CD4-positive, alpha-beta memory T cell (primary cell): Measurements from ENCODE around the gene CACNA2D4. TPM values are rescaled to one million over a fixed set of nuclear protein-coding genes. Genes with fewer than 3 reads are reported as not detected.

Source experiments
- CTCF ChIA-PET: fragments of 350-600 bp; sonication (Branson Sonifier 250); formaldehyde crosslinking; loops from one replicate; lab custom pipeline; 2021; ENCODE audit warnings: inconsistent platforms; ENCODE audit not compliant: partially characterized antibody; lab: Charles Lee
- POLR2A ChIA-PET: fragments of 350-600 bp; sonication (Branson Sonifier 250); formaldehyde crosslinking; loops from one replicate; lab custom pipeline; 2021; ENCODE audit not compliant: partially characterized antibody; lab: Charles Lee
- DNase-seq, 5 donors: peaks; one replicate each; pipeline versions ENCODE4 v3.0.0 to v3.0.0-alpha.2; 2020 to 2022; ENCODE audit warnings: mixed read lengths in 1 of 5
- H3K27ac ChIP-seq: one replicate; pipeline ENCODE4 v1.7.0; 2013; ENCODE audit warnings: low read depth, low read length
- H3K27me3 ChIP-seq: 2 replicates; pipeline ENCODE4 v1.7.0; 2013; ENCODE audit warnings: mild to moderate bottlenecking, low read length, moderate library complexity; ENCODE audit not compliant: insufficient read depth
- H3K36me3 ChIP-seq: 2 replicates; pipeline ENCODE4 v1.7.0; 2013; ENCODE audit warnings: mild to moderate bottlenecking, low read length, moderate library complexity; ENCODE audit not compliant: insufficient read depth
- H3K4me1 ChIP-seq: 2 replicates; pipeline ENCODE4 v1.7.0; 2013; ENCODE audit warnings: mild to moderate bottlenecking, low read length, moderate library complexity; ENCODE audit not compliant: insufficient read depth
- H3K4me3 ChIP-seq, 2 donors: one replicate each; pipeline ENCODE4 v1.7.0; 2013; ENCODE audit warnings: low read length in 2 of 2, mild to moderate bottlenecking in 1 of 2
- H3K9me3 ChIP-seq, 2 donors: one replicate each; pipeline ENCODE4 v1.7.0; 2013; ENCODE audit warnings: low read length in 2 of 2, control low read depth in 1 of 2; ENCODE audit not compliant: control insufficient read depth in 1 of 2
- H3K27ac Mint-ChIP-seq, 7 donors: one replicate each; pipeline ENCODE4 v1.8.0; 2020 to 2021; ENCODE audit warnings: mixed read lengths in 7 of 7, mild to moderate bottlenecking in 6 of 7, inconsistent platforms in 3 of 7, moderate library complexity in 3 of 7
- H3K27me3 Mint-ChIP-seq, 2 donors: one replicate each; pipeline ENCODE4 v1.8.0; 2020 to 2021; ENCODE audit warnings: mixed read lengths in 2 of 2
- H3K36me3 Mint-ChIP-seq, 2 donors: one replicate each; pipeline ENCODE4 v1.8.0; 2020 to 2021; ENCODE audit warnings: mixed read lengths in 2 of 2, inconsistent platforms in 1 of 2, mild to moderate bottlenecking in 1 of 2
- H3K4me1 Mint-ChIP-seq, 4 donors: one replicate each; pipeline ENCODE4 v1.8.0; 2020 to 2021; ENCODE audit warnings: mixed read lengths in 4 of 4, mild to moderate bottlenecking in 1 of 4
- H3K4me3 Mint-ChIP-seq, 8 donors: one replicate each; pipeline ENCODE4 v1.8.0; 2020 to 2021; ENCODE audit warnings: mixed read lengths in 8 of 8, mild to moderate bottlenecking in 7 of 8, moderate library complexity in 6 of 8, inconsistent platforms in 3 of 8
- H3K9me3 Mint-ChIP-seq, 8 donors: one replicate each; pipeline ENCODE4 v1.8.0; 2020 to 2021; ENCODE audit warnings: mixed read lengths in 8 of 8, mild to moderate bottlenecking in 5 of 8, inconsistent platforms in 3 of 8, moderate library complexity in 1 of 8
- intact Hi-C: fragments of 100-400 bp; cut with micrococcal nuclease; formaldehyde crosslinking; loops from one replicate; pipeline ENCODE4 v1.15.1; 2023
- polyA plus RNA-seq, 2 donors: library from polyadenylated mRNA; unstranded; fragments of 300-500 nt; fragmentation: Illumina TruSeq; gene quantifications; one replicate each; pipeline ENCODE4 v1.2.3, GENCODE V29; 2021
- total RNA-seq, 2 experiments: library from RNA; stranded (reverse); gene quantifications; one replicate each; pipeline ENCODE4 v1.2.3, GENCODE V29; 2021

The CACNA2D4 gene
- total and polyA plus RNA-seq, 4 experiments from 2014 or later = 12.4 to 19.2 (median 14.6) TPM

DNA sequence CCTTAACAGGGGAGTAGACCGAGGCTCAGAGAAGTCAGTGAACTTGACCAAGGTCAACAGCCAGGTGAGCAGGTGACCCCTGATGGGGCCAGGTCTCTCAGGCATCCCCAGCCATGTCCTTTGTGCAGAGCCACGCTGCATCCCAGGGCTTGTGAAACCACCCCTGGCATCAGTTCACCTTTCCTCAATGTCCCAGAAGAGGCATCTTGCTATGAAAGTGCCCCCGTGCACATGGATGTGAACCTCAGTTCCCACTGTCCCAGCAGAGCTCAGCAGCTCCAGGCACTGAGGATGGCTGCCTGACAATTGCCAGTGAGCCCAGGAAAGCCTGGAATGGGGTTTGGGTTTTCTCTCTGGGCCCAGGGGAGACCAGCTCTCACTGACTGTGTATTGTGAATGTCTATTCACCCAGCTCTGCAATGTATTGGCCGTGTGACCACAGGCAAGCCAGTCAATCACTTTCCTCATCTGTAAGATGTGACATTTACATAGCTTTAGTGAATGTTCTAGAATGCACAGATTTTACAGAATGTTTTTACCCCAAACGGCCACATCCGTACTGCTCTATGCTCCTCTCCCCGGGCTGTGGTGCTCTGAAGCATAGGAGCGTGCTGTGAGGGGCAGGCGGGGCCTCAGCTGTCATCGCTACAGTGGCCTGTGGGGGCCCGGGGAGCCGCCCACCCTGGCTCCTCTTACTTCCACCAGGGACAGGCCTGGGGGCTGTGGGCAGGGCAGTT, 4.9 kb downstream of the CACNA2D4 start:
- Histone ChIP-seq H3K27ac (no peak overlapping the region), H3K36me3 (no peaks in the 10 kb centered on the region), H3K4me3 (no peak overlapping the region), H3K4me1 (peaks cover 24% of the 10 kb centered on the region), H3K9me3 (no peaks in the 10 kb centered on the region), H3K27me3 (no peaks in the 10 kb centered on the region)
- H3K36me3 Mint-ChIP-seq = no peaks in the 10 kb centered on the region
- intact Hi-C loops = no loop called here
- H3K27me3 Mint-ChIP-seq = peaks cover 2 to 4% of the 10 kb centered on the region in 2 donors
- peak overlapping the region in 2 of 7 donors; percentile 1 to 26 for H3K27ac Mint-ChIP-seq
- peaks cover 0 to 3% (median 0%) of the 10 kb centered on the region in 8 donors for H3K9me3 Mint-ChIP-seq
- ChIA-PET CTCF (interaction anchor here (7.6 kb wide), 1 partner anchor 27 kb away, joined by 46 read pairs; no protein-coding TSS in a partner anchor), POLR2A (no interaction called here)
- peaks cover 16 to 22% (median 19%) of the 10 kb centered on the region in 4 donors for H3K4me1 Mint-ChIP-seq
- DNase-seq = no peak
- no peak overlapping the region for H3K4me3 Mint-ChIP-seq

GRCh38 chr12:1912580-1913376, 5.7 kb downstream of the CACNA2D4 start:
- ChIA-PET CTCF (interaction anchor here (7.6 kb wide), 1 partner anchor 28 kb away, joined by 46 read pairs; no protein-coding TSS in a partner anchor), POLR2A (no interaction called here)
- intact Hi-C loops = no loop called here
- no peak overlapping the region for H3K27ac ChIP-seq
- peaks cover 24% of the 10 kb centered on the region for H3K4me1 ChIP-seq
- DNase-seq = no peak
- H3K9me3 Mint-ChIP-seq = peaks cover 0 to 3% (median 0%) of the 10 kb centered on the region in 8 donors
- peaks cover 18 to 26% (median 22%) of the 10 kb centered on the region in 4 donors for H3K4me1 Mint-ChIP-seq
- H3K27me3 ChIP-seq = no peaks in the 10 kb centered on the region
- no peaks in the 10 kb centered on the region for H3K9me3 ChIP-seq
- H3K4me3 Mint-ChIP-seq = no peak overlapping the region
- H3K36me3 Mint-ChIP-seq = no peaks in the 10 kb centered on the region
- peaks cover 2 to 6% of the 10 kb centered on the region in 2 donors for H3K27me3 Mint-ChIP-seq
- peak overlapping the region in 1 of 7 donors; percentile 26 for H3K27ac Mint-ChIP-seq
- H3K36me3 ChIP-seq = no peaks in the 10 kb centered on the region
- no peak overlapping the region for H3K4me3 ChIP-seq

GRCh38 chr12:1911598-1912575, 6.6 kb downstream of the CACNA2D4 start:
- ChIA-PET POLR2A (no interaction called here), CTCF (no interaction called here)
- H3K9me3 Mint-ChIP-seq = peaks cover 0 to 11% (median 2%) of the 10 kb centered on the region in 8 donors
- no peak for DNase-seq
- Histone ChIP-seq H3K36me3 (no peaks in the 10 kb centered on the region), H3K27ac (no peak overlapping the region), H3K27me3 (no peaks in the 10 kb centered on the region), H3K4me1 (peaks cover 18% of the 10 kb centered on the region), H3K9me3 (no peaks in the 10 kb centered on the region), H3K4me3 (no peak overlapping the region)
- peaks cover 2 to 7% of the 10 kb centered on the region in 2 donors for H3K27me3 Mint-ChIP-seq
- H3K36me3 Mint-ChIP-seq = no peaks in the 10 kb centered on the region
- intact Hi-C loops = no loop called here
- H3K4me1 Mint-ChIP-seq = peaks cover 19 to 31% (median 23%) of the 10 kb centered on the region in 4 donors
- H3K27ac Mint-ChIP-seq = peak overlapping the region in 1 of 7 donors; percentile 37
- no peak overlapping the region for H3K4me3 Mint-ChIP-seq

GRCh38 chr12:1910468-1910867, 8.0 kb downstream of the CACNA2D4 start:
- Mint-ChIP-seq H3K4me1 (peaks cover 8 to 20% (median 11%) of the 10 kb centered on the region in 4 donors), H3K4me3 (no peak overlapping the region), H3K27ac (no peak overlapping the region), H3K27me3 (peaks cover 2 to 5% of the 10 kb centered on the region in 2 donors), H3K36me3 (peaks cover 0 to 8% of the 10 kb centered on the region in 2 donors), H3K9me3 (peaks cover 0 to 25% (median 15%) of the 10 kb centered on the region in 8 donors)
- H3K4me3 ChIP-seq = no peak overlapping the region
- DNase-seq = no peak
- no peaks in the 10 kb centered on the region for H3K36me3 ChIP-seq
- intact Hi-C loops = no loop called here
- no peaks in the 10 kb centered on the region for H3K9me3 ChIP-seq
- ChIA-PET POLR2A (no interaction called here), CTCF (no interaction called here)
- peaks cover 6% of the 10 kb centered on the region for H3K4me1 ChIP-seq
- no peaks in the 10 kb centered on the region for H3K27me3 ChIP-seq
- H3K27ac ChIP-seq = no peak overlapping the region

GRCh38 chr12:1908758-1909157, 9.7 kb downstream of the CACNA2D4 start:
- Histone ChIP-seq H3K27me3 (no peaks in the 10 kb centered on the region), H3K4me1 (no peaks in the 10 kb centered on the region), H3K36me3 (no peaks in the 10 kb centered on the region), H3K4me3 (no peak overlapping the region), H3K9me3 (no peaks in the 10 kb centered on the region), H3K27ac (no peak overlapping the region)
- Mint-ChIP-seq H3K4me3 (peak overlapping the region in 3 of 8 donors; percentile 49 to 65 (median 55)), H3K27ac (no peak overlapping the region), H3K36me3 (peaks cover 0 to 8% of the 10 kb centered on the region in 2 donors), H3K4me1 (peaks cover 4 to 13% (median 5%) of the 10 kb centered on the region in 4 donors), H3K9me3 (peaks cover 0 to 38% (median 27%) of the 10 kb centered on the region in 8 donors), H3K27me3 (peaks cover 2 to 5% of the 10 kb centered on the region in 2 donors)
- DNase-seq = no peak
- CTCF ChIA-PET = no interaction called here
- intact Hi-C loops = no loop called here
- POLR2A ChIA-PET = no interaction called here

- Mint-ChIP-seq H3K9me3 (peaks cover 3 to 46% (median 35%) of the 10 kb centered on the region in 8 donors), H3K4me3 (peak overlapping the region; percentile 36 to 86 (median 70)), H3K4me1 (peaks cover 4 to 13% (median 5%) of the 10 kb centered on the region in 4 donors), H3K36me3 (peaks cover 0 to 8% of the 10 kb centered on the region in 2 donors), H3K27ac (no peak overlapping the region), H3K27me3 (peaks cover 4 to 9% of the 10 kb centered on the region in 2 donors)
- intact Hi-C loops = no loop called here
- Histone ChIP-seq H3K27ac (no peak overlapping the region), H3K9me3 (no peaks in the 10 kb centered on the region), H3K4me1 (no peaks in the 10 kb centered on the region), H3K36me3 (no peaks in the 10 kb centered on the region), H3K4me3 (no peak overlapping the region), H3K27me3 (no peaks in the 10 kb centered on the region)
- CTCF ChIA-PET = no interaction called here
- DNase-seq = peak in 2 of 5 donors; percentile 8 to 49
- POLR2A ChIA-PET = no interaction called here
These were observed 10.5 kb downstream of the CACNA2D4 start for GRCh38 chr12:1907652-1908611.
